ENCODE results near the gene DHX40. TPM values are rescaled to one million over a fixed set of nuclear protein-coding genes. Genes with fewer than 3 reads are reported as not detected.
"Not testable (repeated sequence)": the region's sequence is repeated elsewhere in the genome, so short reads cannot be mapped to it uniquely, and the experiment has no call there.

DHX40 gene
- polyA plus RNA-seq, 2 of the 4 experiments (the other 2 are of a cell fraction), result 55.8 to 109 TPM

DNA sequence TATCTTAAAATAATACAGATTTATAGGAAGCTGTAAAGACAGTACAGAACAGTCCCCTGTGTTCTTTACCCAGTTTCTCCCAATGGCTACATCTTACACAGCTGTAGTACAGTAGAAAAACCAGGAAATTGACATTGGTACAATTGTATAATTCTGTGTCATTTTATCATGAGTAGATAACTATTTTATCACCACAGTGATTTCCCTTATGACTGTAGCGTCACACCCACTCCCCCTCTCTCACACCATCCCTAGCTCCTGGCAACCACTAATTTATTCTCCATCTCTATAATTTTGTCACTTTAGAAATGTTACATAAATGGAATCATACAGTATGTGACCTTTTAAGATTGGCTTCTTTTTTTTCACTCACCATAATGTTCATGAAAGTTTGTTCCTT is 85.2 kb downstream of the DHX40 start:
- Histone ChIP-seq H3K27ac (no peak overlapping the region), H3K4me1 (peaks cover 8% of the 10 kb centered on the region; the same call in 1 of the 3 replicates), H3K9me3 (peaks cover 11% of the 10 kb centered on the region; the same call in 2 of the 3 replicates), H3K4me3 (no peak overlapping the region), H3K4me2 (no peak overlapping the region)
- DNase-seq (ENCODE audit: low read depth in 1 of 2, low spot score in 1 of 2) (no peak), FAIRE-seq (no peak), ATAC-seq (no peak)
- WGBS (ENCODE audit: missing lambda C conversion rate), result 91% methylated on average over 1 of the region's 1 CpG
- ChIA-PET POLR2A (no interaction called here), CTCF (interaction anchor here (0.6 to 1.1 kb wide), 2 partner anchors 32 to 321 kb away, joined by 3 read pairs; no protein-coding TSS in a partner anchor)
- TF ChIP-seq, protein P1, sequence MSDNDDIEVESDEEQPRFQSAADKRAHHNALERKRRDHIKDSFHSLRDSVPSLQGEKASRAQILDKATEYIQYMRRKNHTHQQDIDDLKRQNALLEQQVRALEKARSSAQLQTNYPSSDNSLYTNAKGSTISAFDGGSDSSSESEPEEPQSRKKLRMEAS (IDR thresholded peaks at IDR 0.05), result no peak
- no peak for TF ChIP-seq ZSCAN20 (CRISPR knock-in tag; IDR thresholded peaks at IDR 0.05)
- no peak for TF ChIP-seq MAFK (IDR thresholded peaks at IDR 0.05; ENCODE audit: partially characterized antibody)
- no peak for TF ChIP-seq KDM5A (IDR thresholded peaks at IDR 0.05)
- no peak for TF ChIP-seq ESRRA (IDR thresholded peaks at IDR 0.05; ENCODE audit: borderline replicate concordance, low read length)
- TF ChIP-seq, protein P2, sequence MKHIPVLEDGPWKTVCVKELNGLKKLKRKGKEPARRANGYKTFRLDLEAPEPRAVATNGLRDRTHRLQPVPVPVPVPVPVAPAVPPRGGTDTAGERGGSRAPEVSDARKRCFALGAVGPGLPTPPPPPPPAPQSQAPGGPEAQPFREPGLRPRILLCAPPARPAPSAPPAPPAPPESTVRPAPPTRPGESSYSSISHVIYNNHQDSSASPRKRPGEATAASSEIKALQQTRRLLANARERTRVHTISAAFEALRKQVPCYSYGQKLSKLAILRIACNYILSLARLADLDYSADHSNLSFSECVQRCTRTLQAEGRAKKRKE (CRISPR knock-in tag; IDR thresholded peaks at IDR 0.05; ENCODE audit: low read depth), result no peak

DNA sequence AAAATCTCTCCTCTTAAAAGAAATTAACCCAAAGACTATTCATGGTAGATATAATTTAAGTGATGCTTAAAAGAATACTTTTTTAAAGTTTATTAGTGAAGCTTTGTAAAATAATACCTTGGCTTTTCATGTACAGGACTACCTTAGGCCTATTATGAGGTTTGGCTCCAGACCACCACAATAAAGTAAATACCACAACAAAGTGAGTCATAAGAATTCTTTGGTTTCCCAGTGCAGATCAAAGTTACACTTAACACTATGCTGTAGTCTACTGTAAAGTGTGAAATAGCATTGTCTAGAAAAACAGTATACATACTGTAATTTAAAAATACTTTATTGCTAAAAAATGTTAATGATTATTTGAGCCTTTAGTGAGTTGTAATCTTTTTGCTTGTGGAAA is 85.9 kb downstream of the DHX40 start:
- Histone ChIP-seq H3K4me1 (peaks cover 8% of the 10 kb centered on the region; the same call in 1 of the 3 replicates), H3K4me2 (no peak overlapping the region), H3K4me3 (no peak overlapping the region), H3K9me3 (peaks cover 11% of the 10 kb centered on the region; the same call in 2 of the 3 replicates), H3K27ac (no peak overlapping the region)
- TF ChIP-seq, protein P3, sequence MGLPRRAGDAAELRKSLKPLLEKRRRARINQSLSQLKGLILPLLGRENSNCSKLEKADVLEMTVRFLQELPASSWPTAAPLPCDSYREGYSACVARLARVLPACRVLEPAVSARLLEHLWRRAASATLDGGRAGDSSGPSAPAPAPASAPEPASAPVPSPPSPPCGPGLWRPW (IDR thresholded peaks at IDR 0.05), result no peak
- no peak for TF ChIP-seq GATA3 (IDR thresholded peaks at IDR 0.05; ENCODE audit: borderline replicate concordance)
- TF ChIP-seq, protein P4, sequence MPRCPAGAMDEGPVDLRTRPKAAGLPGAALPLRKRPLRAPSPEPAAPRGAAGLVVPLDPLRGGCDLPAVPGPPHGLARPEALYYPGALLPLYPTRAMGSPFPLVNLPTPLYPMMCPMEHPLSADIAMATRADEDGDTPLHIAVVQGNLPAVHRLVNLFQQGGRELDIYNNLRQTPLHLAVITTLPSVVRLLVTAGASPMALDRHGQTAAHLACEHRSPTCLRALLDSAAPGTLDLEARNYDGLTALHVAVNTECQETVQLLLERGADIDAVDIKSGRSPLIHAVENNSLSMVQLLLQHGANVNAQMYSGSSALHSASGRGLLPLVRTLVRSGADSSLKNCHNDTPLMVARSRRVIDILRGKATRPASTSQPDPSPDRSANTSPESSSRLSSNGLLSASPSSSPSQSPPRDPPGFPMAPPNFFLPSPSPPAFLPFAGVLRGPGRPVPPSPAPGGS (IDR thresholded peaks at IDR 0.05), result no peak
- TF ChIP-seq HDAC2 (IDR thresholded peaks at IDR 0.05), result no peak
- POLR2A ChIA-PET, result no interaction called here
- ATAC-seq (no peak), DNase-seq (ENCODE audit: low read depth in 1 of 2, low spot score in 1 of 2) (no peak), FAIRE-seq (no peak)
- CTCF ChIA-PET, result interaction anchor here (0.6 to 1.3 kb wide), 4 partner anchors 12 to 321 kb away, joined by 3 read pairs; no protein-coding TSS in a partner anchor

DNA sequence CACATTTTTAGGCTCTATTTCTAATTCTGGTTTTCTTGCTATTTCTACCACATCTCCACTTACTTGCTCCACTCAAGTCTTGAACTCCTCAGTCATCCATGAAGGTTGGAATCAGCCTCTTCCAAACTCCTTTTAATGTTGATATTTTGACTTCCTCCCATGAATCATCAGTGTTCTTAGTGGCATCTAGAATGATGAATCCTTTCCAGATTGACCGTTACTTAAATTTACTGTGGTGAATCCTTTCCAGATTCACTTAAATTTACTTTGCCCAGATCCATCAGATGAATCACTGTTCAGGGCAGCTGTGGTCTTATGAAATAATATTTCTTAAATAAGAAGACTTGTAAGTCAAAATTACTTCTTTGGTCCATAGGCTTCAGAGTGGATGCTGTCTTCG is 86.7 kb downstream of the DHX40 start:
- TF ChIP-seq KDM5A (IDR thresholded peaks at IDR 0.05), result no peak
- TF ChIP-seq, protein P4 (IDR thresholded peaks at IDR 0.05), result no peak
- no peak for TF ChIP-seq RNF2 (IDR thresholded peaks at IDR 0.05; ENCODE audit: borderline replicate concordance, low read depth)
- no peak for TF ChIP-seq MYC (IDR thresholded peaks at IDR 0.05; ENCODE audit: borderline replicate concordance, low read length)
- TF ChIP-seq, protein P5, sequence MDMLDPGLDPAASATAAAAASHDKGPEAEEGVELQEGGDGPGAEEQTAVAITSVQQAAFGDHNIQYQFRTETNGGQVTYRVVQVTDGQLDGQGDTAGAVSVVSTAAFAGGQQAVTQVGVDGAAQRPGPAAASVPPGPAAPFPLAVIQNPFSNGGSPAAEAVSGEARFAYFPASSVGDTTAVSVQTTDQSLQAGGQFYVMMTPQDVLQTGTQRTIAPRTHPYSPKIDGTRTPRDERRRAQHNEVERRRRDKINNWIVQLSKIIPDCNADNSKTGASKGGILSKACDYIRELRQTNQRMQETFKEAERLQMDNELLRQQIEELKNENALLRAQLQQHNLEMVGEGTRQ (IDR thresholded peaks at IDR 0.05), result no peak
- no peak for TF ChIP-seq MAZ (IDR thresholded peaks at IDR 0.05; ENCODE audit: borderline replicate concordance, low read depth, low read length)
- TF ChIP-seq, protein P6, sequence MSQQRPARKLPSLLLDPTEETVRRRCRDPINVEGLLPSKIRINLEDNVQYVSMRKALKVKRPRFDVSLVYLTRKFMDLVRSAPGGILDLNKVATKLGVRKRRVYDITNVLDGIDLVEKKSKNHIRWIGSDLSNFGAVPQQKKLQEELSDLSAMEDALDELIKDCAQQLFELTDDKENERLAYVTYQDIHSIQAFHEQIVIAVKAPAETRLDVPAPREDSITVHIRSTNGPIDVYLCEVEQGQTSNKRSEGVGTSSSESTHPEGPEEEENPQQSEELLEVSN (IDR thresholded peaks at IDR 0.05; ENCODE audit: borderline replicate concordance, low read depth), result no peak
- TF ChIP-seq CBX2 (IDR thresholded peaks at IDR 0.05; ENCODE audit: borderline replicate concordance, low read depth), result no peak
- TF ChIP-seq EHMT2 (IDR thresholded peaks at IDR 0.05; ENCODE audit: low read depth), result no peak
- no peak for TF ChIP-seq HOXA7 (CRISPR knock-in tag; IDR thresholded peaks at IDR 0.05)
- no peak for TF ChIP-seq HDAC2 (IDR thresholded peaks at IDR 0.05)
- TF ChIP-seq ESRRA (IDR thresholded peaks at IDR 0.05; ENCODE audit: borderline replicate concordance, low read length), result no peak
- no peak for TF ChIP-seq BHLHE40 (IDR thresholded peaks at IDR 0.05; ENCODE audit: low read depth, low read length)
- TF ChIP-seq GATA3 (IDR thresholded peaks at IDR 0.05; ENCODE audit: borderline replicate concordance), result no peak
- TF ChIP-seq, protein P7, sequence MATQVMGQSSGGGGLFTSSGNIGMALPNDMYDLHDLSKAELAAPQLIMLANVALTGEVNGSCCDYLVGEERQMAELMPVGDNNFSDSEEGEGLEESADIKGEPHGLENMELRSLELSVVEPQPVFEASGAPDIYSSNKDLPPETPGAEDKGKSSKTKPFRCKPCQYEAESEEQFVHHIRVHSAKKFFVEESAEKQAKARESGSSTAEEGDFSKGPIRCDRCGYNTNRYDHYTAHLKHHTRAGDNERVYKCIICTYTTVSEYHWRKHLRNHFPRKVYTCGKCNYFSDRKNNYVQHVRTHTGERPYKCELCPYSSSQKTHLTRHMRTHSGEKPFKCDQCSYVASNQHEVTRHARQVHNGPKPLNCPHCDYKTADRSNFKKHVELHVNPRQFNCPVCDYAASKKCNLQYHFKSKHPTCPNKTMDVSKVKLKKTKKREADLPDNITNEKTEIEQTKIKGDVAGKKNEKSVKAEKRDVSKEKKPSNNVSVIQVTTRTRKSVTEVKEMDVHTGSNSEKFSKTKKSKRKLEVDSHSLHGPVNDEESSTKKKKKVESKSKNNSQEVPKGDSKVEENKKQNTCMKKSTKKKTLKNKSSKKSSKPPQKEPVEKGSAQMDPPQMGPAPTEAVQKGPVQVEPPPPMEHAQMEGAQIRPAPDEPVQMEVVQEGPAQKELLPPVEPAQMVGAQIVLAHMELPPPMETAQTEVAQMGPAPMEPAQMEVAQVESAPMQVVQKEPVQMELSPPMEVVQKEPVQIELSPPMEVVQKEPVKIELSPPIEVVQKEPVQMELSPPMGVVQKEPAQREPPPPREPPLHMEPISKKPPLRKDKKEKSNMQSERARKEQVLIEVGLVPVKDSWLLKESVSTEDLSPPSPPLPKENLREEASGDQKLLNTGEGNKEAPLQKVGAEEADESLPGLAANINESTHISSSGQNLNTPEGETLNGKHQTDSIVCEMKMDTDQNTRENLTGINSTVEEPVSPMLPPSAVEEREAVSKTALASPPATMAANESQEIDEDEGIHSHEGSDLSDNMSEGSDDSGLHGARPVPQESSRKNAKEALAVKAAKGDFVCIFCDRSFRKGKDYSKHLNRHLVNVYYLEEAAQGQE (IDR thresholded peaks at IDR 0.05), result no peak
- FAIRE-seq (no peak), ATAC-seq (no peak), DNase-seq (ENCODE audit: low read depth in 1 of 2, low spot score in 1 of 2) (no peak)
- Histone ChIP-seq H3K4me1 (peaks cover 8% of the 10 kb centered on the region; the same call in 1 of the 3 replicates), H3K9me3 (peaks cover 11% of the 10 kb centered on the region; the same call in 2 of the 3 replicates), H3K27ac (no peak overlapping the region), H3K4me3 (no peak overlapping the region), H3K4me2 (no peak overlapping the region)
- ChIA-PET POLR2A (no interaction called here), CTCF (interaction anchor here (1.1 to 1.3 kb wide), 4 partner anchors 11 to 27 kb away, joined by 3 read pairs; no protein-coding TSS in a partner anchor)
- 94% methylated on average over 2 of the region's 2 CpGs for WGBS (ENCODE audit: missing lambda C conversion rate)

DNA sequence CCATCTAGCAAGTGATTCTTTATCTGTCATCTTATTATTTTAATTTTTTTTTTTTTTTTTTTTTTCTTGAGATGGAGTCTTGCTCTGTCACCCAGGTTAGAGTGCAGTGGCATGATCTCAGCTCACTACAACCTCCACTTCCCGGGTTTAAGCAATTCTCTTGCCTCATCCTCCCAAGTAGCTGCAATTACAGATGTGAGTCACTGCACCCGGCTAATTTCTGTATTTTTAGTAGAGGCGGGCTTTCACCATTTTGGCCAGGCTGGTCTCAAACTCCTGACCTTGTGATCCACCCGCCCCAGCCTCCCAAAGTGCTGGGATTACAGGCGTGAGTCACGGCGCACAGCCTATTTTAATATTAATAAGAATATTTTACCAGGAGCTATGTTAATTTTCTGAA is 91.2 kb downstream of the DHX40 start:
- ATAC-seq; H3K4me3 ChIP-seq; H3K27ac ChIP-seq; FAIRE-seq; DNase-seq (ENCODE audit: low read depth in 1 of 2, low spot score in 1 of 2); H3K4me1 ChIP-seq; POLR2A ChIA-PET; H3K4me2 ChIP-seq: not testable (repeated sequence)
- H3K9me3 ChIP-seq, result peaks cover 10% of the 10 kb centered on the region; the same call in 2 of the 3 replicates
- CTCF ChIA-PET, result interaction anchor here (1.3 to 1.7 kb wide), 2 partner anchors 29 to 214 kb away, joined by 3 read pairs; no protein-coding TSS in a partner anchor
- WGBS (ENCODE audit: missing lambda C conversion rate), result 87% methylated on average over 7 of the region's 7 CpGs

Measured in A549 (cell line).